Mesenchymal stem cell (in vitro differentiated cells and primary cell): ENCODE results near the gene HELT.

Experiments used
- DNase-seq: peaks from one replicate; pipeline ENCODE4 v3.0.0-alpha.2; 2013
- H2AFZ ChIP-seq: one replicate; pipeline ENCODE4 v1.6.1; 2013; ENCODE audit warnings: low read depth, mild to moderate bottlenecking, control low read depth, inconsistent platforms, low read length, moderate library complexity
- H2AK5ac ChIP-seq: 2 replicates; pipeline ENCODE4 v1.6.1; 2013; ENCODE audit warnings: low read length, moderate library complexity, mild to moderate bottlenecking, inconsistent platforms; ENCODE audit not compliant: severe bottlenecking
- H2BK120ac ChIP-seq: one replicate; pipeline ENCODE4 v1.6.1; 2013; ENCODE audit warnings: low read depth, mild to moderate bottlenecking, inconsistent platforms, low read length, moderate library complexity
- H2BK12ac ChIP-seq, 2 experiments: one replicate each; pipeline ENCODE4 v1.6.1; 2013; ENCODE audit warnings: inconsistent platforms in 2 of 2, low read length in 2 of 2, mild to moderate bottlenecking in 2 of 2, moderate library complexity in 2 of 2, control low read depth in 1 of 2
- H2BK15ac ChIP-seq: one replicate; pipeline ENCODE4 v1.6.1; 2013; ENCODE audit warnings: mild to moderate bottlenecking, low read depth, inconsistent platforms; ENCODE audit not compliant: poor library complexity, severe bottlenecking
- H2BK5ac ChIP-seq: 2 replicates; pipeline ENCODE4 v1.6.1; 2013; ENCODE audit warnings: low read depth, mild to moderate bottlenecking, low read length, control low read depth, inconsistent platforms; ENCODE audit not compliant: poor library complexity, severe bottlenecking
- H3K14ac ChIP-seq, 2 experiments: one replicate each; pipeline ENCODE4 v1.6.1; 2013; ENCODE audit warnings: inconsistent platforms in 2 of 2, low read length in 2 of 2, control low read depth in 1 of 2, mild to moderate bottlenecking in 1 of 2, moderate library complexity in 1 of 2
- H3K18ac ChIP-seq, 2 experiments: one replicate each; pipeline ENCODE4 v1.6.1; 2013; ENCODE audit warnings: inconsistent platforms in 2 of 2, low read length in 2 of 2, control low read depth in 1 of 2, low read depth in 1 of 2, mild to moderate bottlenecking in 1 of 2
- H3K23ac ChIP-seq, 2 experiments: one replicate each; pipeline ENCODE4 v1.6.1; 2013; ENCODE audit warnings: inconsistent platforms in 2 of 2, low read length in 2 of 2, mild to moderate bottlenecking in 2 of 2, moderate library complexity in 2 of 2, control low read depth in 1 of 2
- H3K27ac ChIP-seq: 2 replicates; pipeline ENCODE4 v1.5.1; 2013; ENCODE audit warnings: mild to moderate bottlenecking, moderate library complexity, low read length, control low read depth, inconsistent platforms; ENCODE audit not compliant: poor library complexity, severe bottlenecking
- H3K27me3 ChIP-seq, 2 experiments: 2 replicates each; pipeline versions ENCODE4 v1.6.1 to v1.7.0; 2013; ENCODE audit warnings: low read length in 2 of 2, mild to moderate bottlenecking in 2 of 2, moderate library complexity in 2 of 2, control low read depth in 1 of 2, inconsistent platforms in 1 of 2; ENCODE audit not compliant: control insufficient read depth in 1 of 2, insufficient read depth in 1 of 2
- H3K36me3 ChIP-seq, 2 experiments: 2 replicates each; pipeline versions ENCODE4 v1.6.1 to v1.7.0; 2013; ENCODE audit warnings: low read length in 2 of 2, control low read depth in 1 of 2, inconsistent platforms in 1 of 2, low read depth in 1 of 2, mild to moderate bottlenecking in 1 of 2; ENCODE audit not compliant: insufficient read depth in 2 of 2, control insufficient read depth in 1 of 2
- H3K4ac ChIP-seq, 2 experiments: one replicate each; pipeline ENCODE4 v1.6.1; 2013; ENCODE audit warnings: inconsistent platforms in 2 of 2, low read length in 2 of 2, mild to moderate bottlenecking in 2 of 2, moderate library complexity in 2 of 2, control low read depth in 1 of 2, low read depth in 1 of 2
- H3K4me1 ChIP-seq: 2 replicates; pipeline ENCODE4 v1.6.1; 2013; ENCODE audit warnings: low read depth, low read length, control low read depth; ENCODE audit not compliant: control insufficient read depth, insufficient read depth
- H3K4me2 ChIP-seq: 2 replicates; pipeline ENCODE4 v1.6.1; 2013; ENCODE audit warnings: low read length, mild to moderate bottlenecking, inconsistent platforms; ENCODE audit not compliant: poor library complexity, severe bottlenecking
- H3K4me3 ChIP-seq, 2 experiments: 2 replicates each; pipeline versions ENCODE4 v1.5.1 to v1.7.0; 2013; ENCODE audit warnings: low read length in 2 of 2, mild to moderate bottlenecking in 2 of 2, control low read depth in 1 of 2, low read depth in 1 of 2; ENCODE audit not compliant: insufficient read depth in 1 of 2
- H3K79me1 ChIP-seq: replicated peaks from 2 replicates; pipeline ENCODE4 v1.6.1; 2013; ENCODE audit warnings: mild to moderate bottlenecking, control low read depth, low read length, inconsistent platforms; ENCODE audit not compliant: poor library complexity, severe bottlenecking
- H3K9ac ChIP-seq: 2 replicates; pipeline ENCODE4 v1.7.0; 2013; ENCODE audit warnings: mild to moderate bottlenecking, low read length, moderate library complexity
- H3K9me3 ChIP-seq: 2 replicates; pipeline ENCODE4 v1.7.0; 2013; ENCODE audit warnings: mild to moderate bottlenecking, low read length; ENCODE audit not compliant: control insufficient read depth
- H4K8ac ChIP-seq: one replicate; pipeline ENCODE4 v1.6.1; 2013; ENCODE audit warnings: inconsistent platforms, mild to moderate bottlenecking, low read length, moderate library complexity
- H4K91ac ChIP-seq: one replicate; pipeline ENCODE4 v1.6.1; 2013; ENCODE audit warnings: mild to moderate bottlenecking, low read length, inconsistent platforms
- WGBS: methylation state at CpG from one replicate; pipeline ENCODE4 v1.1.7; 2013; ENCODE audit warnings: mixed read lengths; 5-methylcytosine and 5-hydroxymethylcytosine counted together

HELT gene

GRCh38 chr4:184980261-184980660 lies 38.0 kb upstream of the HELT start:
- H3K23ac ChIP-seq: no peak overlapping the region
- no peak for DNase-seq
- H3K4me2 ChIP-seq: no peak overlapping the region
- H3K18ac ChIP-seq: no peak overlapping the region
- no peak overlapping the region for H3K14ac ChIP-seq
- no peak overlapping the region for H2BK5ac ChIP-seq
- H4K91ac ChIP-seq: no peak overlapping the region
- no peak overlapping the region for H2BK12ac ChIP-seq
- H2BK15ac ChIP-seq: no peak overlapping the region
- no peaks in the 10 kb centered on the region for H3K9me3 ChIP-seq
- H3K79me1 ChIP-seq: no peaks in the 10 kb centered on the region
- H3K4me3 ChIP-seq: no peak overlapping the region
- WGBS: 84% methylated on average over 6 of the region's 6 CpGs
- H3K4me1 ChIP-seq: peaks cover 4% of the 10 kb centered on the region
- H3K36me3 ChIP-seq: no peaks in the 10 kb centered on the region
- H3K4ac ChIP-seq: no peak overlapping the region
- no peak overlapping the region for H3K9ac ChIP-seq
- no peak overlapping the region for H2BK120ac ChIP-seq
- peaks cover 20 to 39% of the 10 kb centered on the region in 2 experiments for H3K27me3 ChIP-seq
- H3K27ac ChIP-seq: no peak overlapping the region
- no peak overlapping the region for H2AK5ac ChIP-seq
- H2AFZ ChIP-seq: no peak overlapping the region
- H4K8ac ChIP-seq: no peak overlapping the region

GRCh38 chr4:184983672-184984356 lies 34.5 kb upstream of the HELT start:
- Histone ChIP-seq H3K23ac (no peak overlapping the region), H3K36me3 (no peaks in the 10 kb centered on the region), H2BK120ac (no peak overlapping the region), H3K27ac (no peak overlapping the region), H2BK15ac (no peak overlapping the region), H3K27me3 (peaks cover 32 to 60% of the 10 kb centered on the region in 2 experiments), H2BK5ac (no peak overlapping the region), H3K79me1 (no peaks in the 10 kb centered on the region), H3K14ac (no peak overlapping the region), H3K4me1 (peaks cover 4% of the 10 kb centered on the region), H3K4me3 (no peak overlapping the region), H3K9ac (no peak overlapping the region), H2AK5ac (no peak overlapping the region), H2AFZ (no peak overlapping the region), H2BK12ac (no peak overlapping the region), H4K91ac (no peak overlapping the region), H3K18ac (no peak overlapping the region), H3K4ac (no peak overlapping the region), H3K9me3 (peaks cover 7% of the 10 kb centered on the region), H3K4me2 (no peak overlapping the region), H4K8ac (no peak overlapping the region)
- peak; percentile 19 for DNase-seq
- 34% methylated on average over 21 of the region's 21 CpGs for WGBS

GRCh38 chr4:184987493-184988031 lies 30.7 kb upstream of the HELT start:
- Histone ChIP-seq H3K9me3 (peaks cover 7% of the 10 kb centered on the region), H3K9ac (no peak overlapping the region), H2BK120ac (no peak overlapping the region), H2BK5ac (no peak overlapping the region), H3K4ac (no peak overlapping the region), H3K36me3 (no peaks in the 10 kb centered on the region), H3K18ac (no peak overlapping the region), H2BK12ac (no peak overlapping the region), H3K27me3 (peaks cover 20 to 64% of the 10 kb centered on the region in 2 experiments), H4K8ac (no peak overlapping the region), H3K23ac (no peak overlapping the region), H3K4me2 (no peak overlapping the region), H3K79me1 (no peaks in the 10 kb centered on the region), H2BK15ac (no peak overlapping the region), H2AK5ac (no peak overlapping the region), H3K4me1 (peaks cover 4% of the 10 kb centered on the region), H3K14ac (no peak overlapping the region), H4K91ac (peak overlapping the region; percentile 89), H3K27ac (no peak overlapping the region), H3K4me3 (peak overlapping the region in 1 of 2 experiments; percentile 29), H2AFZ (no peak overlapping the region)
- DNase-seq: no peak
- WGBS: 77% methylated on average over 13 of the region's 13 CpGs

- Histone ChIP-seq H3K9me3 (peaks cover 7% of the 10 kb centered on the region), H3K4me2 (no peak overlapping the region), H2AK5ac (no peak overlapping the region)
Measured at GRCh38 chr4:184988611-184989010, 29.7 kb upstream of the HELT start.

More at GRCh38 chr4:184988611-184989010, 29.7 kb upstream of the HELT start:
- no peak for DNase-seq
- H2BK5ac ChIP-seq: no peak overlapping the region
- no peak overlapping the region for H2BK120ac ChIP-seq
- H2BK12ac ChIP-seq: no peak overlapping the region
- H3K4me1 ChIP-seq: peaks cover 2% of the 10 kb centered on the region
- 83% methylated on average over 8 of the region's 8 CpGs for WGBS
- H3K36me3 ChIP-seq: no peaks in the 10 kb centered on the region
- no peak overlapping the region for H3K14ac ChIP-seq
- no peak overlapping the region for H3K9ac ChIP-seq
- peaks cover 16 to 64% of the 10 kb centered on the region in 2 experiments for H3K27me3 ChIP-seq
- no peak overlapping the region for H3K4ac ChIP-seq
- H3K23ac ChIP-seq: no peak overlapping the region
- H2AFZ ChIP-seq: no peak overlapping the region
- no peak overlapping the region for H3K4me3 ChIP-seq
- no peak overlapping the region for H2BK15ac ChIP-seq
- H3K27ac ChIP-seq: no peak overlapping the region
- H4K91ac ChIP-seq: no peak overlapping the region
- H3K79me1 ChIP-seq: no peaks in the 10 kb centered on the region
- no peak overlapping the region for H3K18ac ChIP-seq
- no peak overlapping the region for H4K8ac ChIP-seq
